Breast epithelium (tissue), 4 donors: Measurements from ENCODE around the gene P2RY11. TPM values are rescaled to one million over a fixed set of nuclear protein-coding genes. Genes with fewer than 3 reads are reported as not detected.
A peak's percentile ranks its signal among the peaks of the same experiment; 100 is the strongest.

Experiments used
- DNase-seq, 2 donors: peaks; one replicate each; pipeline ENCODE4 v3.0.0-alpha.2; 2019; ENCODE audit warnings: low spot score in 2 of 2
- H3K27ac ChIP-seq, 2 donors: fragments of 200-600 bp; sonication (generic) in 1 of 2; one replicate each; pipeline ENCODE4 v1.5.1; 2016 to 2019; ENCODE audit warnings: mild to moderate bottlenecking in 1 of 2
- H3K27me3 ChIP-seq, 2 donors: fragments of 200-600 bp; sonication (generic) in 1 of 2; one replicate each; pipeline versions ENCODE4 v1.5.1 to v1.6.0; 2017 to 2019; ENCODE audit warnings: control low read depth in 1 of 2, mild to moderate bottlenecking in 1 of 2
- H3K36me3 ChIP-seq: fragments of 200-600 bp; one replicate; pipeline ENCODE4 v1.5.1; 2019
- H3K4me1 ChIP-seq, 2 donors: fragments of 200-600 bp; sonication (generic); one replicate each; pipeline ENCODE4 v1.5.1; 2016 to 2019; ENCODE audit warnings: control low read depth in 1 of 2
- H3K4me3 ChIP-seq, 3 donors: fragments of 200-600 bp; sonication (generic); 1 replicate in 2 of 3; 2 replicates in 1 of 3; pipeline ENCODE4 v1.5.1; 2016 to 2019; ENCODE audit warnings: mild to moderate bottlenecking in 3 of 3, moderate library complexity in 2 of 3
- H3K9me3 ChIP-seq, 2 donors: fragments of 200-600 bp; sonication (generic) in 1 of 2; one replicate each; pipeline ENCODE4 v1.5.1; 2016 to 2019; ENCODE audit warnings: control low read depth in 1 of 2
- CTCF ChIP-seq, 3 donors: fragments of 450-650 bp; IDR thresholded peaks; one replicate each; pipeline ENCODE4 v1.5.1; 2016 to 2017; ENCODE audit warnings: antibody characterized with exemption in 3 of 3, mild to moderate bottlenecking in 3 of 3, moderate library complexity in 3 of 3
- POLR2A ChIP-seq: fragments of 450-650 bp; IDR thresholded peaks from one replicate; pipeline ENCODE4 v1.6.1; 2016; ENCODE audit warnings: antibody characterized with exemption, mild to moderate bottlenecking, moderate library complexity
- POLR2AphosphoS5 ChIP-seq, 3 donors: sonication (generic); formaldehyde crosslinking; IDR thresholded peaks; one replicate each; pipeline ENCODE4 v1.6.1; 2017; ENCODE audit warnings: antibody characterized with exemption in 3 of 3
- intact Hi-C: fragments of 100-400 bp; cut with DNase I; formaldehyde crosslinking; loops from one replicate; pipeline ENCODE4 v1.15.1; 2023; ENCODE audit warnings: low total_unique reads
- total RNA-seq, 3 donors: library from RNA; depleted of rRNA; stranded (reverse); fragments of >200 nt; gene quantifications; one replicate each; pipeline ENCODE4 v1.1.0, GENCODE V29; 2016

The P2RY11 gene
- total RNA-seq, 3 donors from 2014 or later, result 4.0 to 7.2 (median 4.3) TPM

DNA sequence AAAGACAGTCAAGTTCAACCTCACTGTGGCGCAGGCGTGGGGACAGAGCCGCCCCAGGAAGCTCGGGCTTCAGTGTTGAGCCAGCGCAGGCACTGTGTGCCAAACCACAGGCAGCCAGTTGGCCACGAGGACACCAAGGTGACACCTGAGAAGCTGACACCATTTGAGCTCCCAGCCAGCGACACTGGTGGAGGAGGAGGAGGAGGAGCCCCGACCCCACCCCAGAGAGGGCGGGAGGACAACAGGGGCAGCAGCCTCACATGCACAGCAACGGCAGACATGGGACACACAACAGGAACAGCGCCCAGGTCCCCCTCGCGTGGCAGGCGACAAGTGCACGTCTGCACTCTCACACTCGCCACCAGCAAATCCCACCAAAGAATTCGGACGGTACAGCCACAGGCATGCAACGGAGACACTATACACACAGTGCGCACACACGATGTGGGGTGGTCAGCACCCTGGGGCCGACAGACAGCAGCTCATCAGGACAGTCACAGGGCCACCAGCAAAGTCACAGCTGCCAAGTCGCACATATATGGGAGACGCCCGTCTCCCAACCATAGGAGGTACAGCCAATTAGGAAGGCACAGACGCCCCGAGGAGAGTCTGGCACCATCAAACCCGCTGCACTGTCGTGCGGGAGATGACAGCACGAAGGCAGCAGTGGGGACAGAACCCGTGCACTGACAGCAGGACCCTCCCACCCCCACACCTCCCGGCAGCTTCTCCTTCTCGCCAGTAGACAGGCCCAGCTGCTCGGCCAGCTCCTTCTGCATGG, 4.8 kb downstream of the P2RY11 start:
- DNase-seq, result peak in 1 of 2 donors; percentile 80
- H3K4me1 ChIP-seq, result peaks cover 4 to 8% of the 10 kb centered on the region in 2 donors
- H3K4me3 ChIP-seq, result peak overlapping the region in 1 of 3 donors; percentile 2
- intact Hi-C loops, result loop anchor here (10.0 kb wide), 1 partner anchor 119 kb away; the partner anchor contains the start of gene S1PR2
- no peaks in the 10 kb centered on the region for H3K27me3 ChIP-seq
- no peaks in the 10 kb centered on the region for H3K36me3 ChIP-seq
- TF ChIP-seq POLR2AphosphoS5 (IDR thresholded peaks at IDR 0.05), result no peak
- no peak for TF ChIP-seq CTCF (IDR thresholded peaks at IDR 0.05)
- no peak for TF ChIP-seq POLR2A
- peak overlapping the region; percentile 35 to 66 for H3K27ac ChIP-seq
- H3K9me3 ChIP-seq, result no peaks in the 10 kb centered on the region

DNA sequence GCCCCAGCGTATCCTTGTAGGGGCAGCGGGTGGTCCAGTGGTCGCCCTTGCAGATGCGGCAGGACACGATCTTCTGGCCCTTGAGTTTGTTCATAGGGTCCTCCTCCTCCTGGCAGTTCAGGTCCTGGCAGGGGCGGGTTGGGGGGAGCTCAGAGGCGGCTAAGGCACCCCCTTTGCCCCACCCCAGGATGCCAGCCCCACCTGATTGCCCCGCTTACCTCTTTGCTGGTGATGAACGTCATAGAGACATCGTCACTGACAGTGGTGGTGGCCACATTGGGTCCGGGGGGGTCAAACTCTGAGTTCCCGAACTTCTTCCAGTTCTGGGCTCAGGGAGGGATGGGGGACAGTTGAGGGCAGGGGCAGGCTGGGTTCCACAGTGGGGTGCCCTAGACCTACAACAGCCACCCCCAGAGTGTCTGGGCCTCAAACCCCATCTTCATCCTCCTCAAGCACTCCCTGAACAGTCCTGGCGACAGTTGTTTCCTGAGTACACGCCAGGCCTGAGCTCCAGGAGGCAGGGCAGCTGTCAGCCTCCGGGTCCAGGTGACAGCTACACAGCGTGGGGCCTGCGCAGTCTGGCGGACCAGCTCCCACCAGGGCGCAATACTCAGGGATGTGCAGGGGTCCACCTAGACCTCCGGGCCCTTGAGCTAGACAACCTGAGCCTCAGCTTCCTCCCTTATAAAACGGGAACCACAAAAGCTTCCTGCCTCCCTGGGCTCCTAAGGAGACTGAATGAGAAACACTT, 5.5 kb downstream of the P2RY11 start:
- Histone ChIP-seq H3K4me3 (no peak overlapping the region), H3K27me3 (no peaks in the 10 kb centered on the region), H3K9me3 (no peaks in the 10 kb centered on the region), H3K27ac (peak overlapping the region in 1 of 2 donors; percentile 35), H3K4me1 (peaks cover 4 to 8% of the 10 kb centered on the region in 2 donors), H3K36me3 (no peaks in the 10 kb centered on the region)
- intact Hi-C loops, result loop anchor here (10.0 kb wide), 1 partner anchor 118 kb away; the partner anchor contains the start of gene S1PR2
- DNase-seq, result no peak
- TF ChIP-seq POLR2A (no peak), CTCF (IDR thresholded peaks at IDR 0.05) (no peak), POLR2AphosphoS5 (IDR thresholded peaks at IDR 0.05) (no peak)

DNA sequence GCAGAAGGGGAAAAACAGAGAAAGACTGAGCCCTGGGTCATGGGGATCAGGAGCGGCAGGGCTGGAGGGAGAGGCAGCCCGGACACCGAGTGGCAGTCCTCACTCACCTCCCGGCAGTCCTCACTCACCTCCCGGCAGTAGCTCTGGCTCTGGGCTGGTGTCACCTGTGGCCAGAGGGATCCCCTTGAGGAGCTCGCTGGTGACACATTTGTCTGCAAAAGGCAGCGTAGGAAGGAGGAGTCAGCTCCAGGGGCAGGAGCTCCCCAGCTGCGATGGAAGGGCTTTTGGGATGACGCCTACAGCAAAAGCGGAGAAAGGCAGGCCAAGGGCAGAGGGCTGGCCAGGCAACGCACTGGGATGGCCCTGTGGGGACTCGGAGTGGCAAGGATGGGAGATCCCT, 7.5 kb downstream of the P2RY11 start:
- no peaks in the 10 kb centered on the region for H3K9me3 ChIP-seq
- no peak for DNase-seq
- peaks cover 4 to 8% of the 10 kb centered on the region in 2 donors for H3K4me1 ChIP-seq
- intact Hi-C loops, result loop anchor here (10.0 kb wide), 1 partner anchor 116 kb away; the partner anchor contains the start of gene S1PR2
- no peaks in the 10 kb centered on the region for H3K27me3 ChIP-seq
- peak overlapping the region in 1 of 2 donors; percentile 84 for H3K27ac ChIP-seq
- H3K36me3 ChIP-seq, result no peaks in the 10 kb centered on the region
- no peak for TF ChIP-seq CTCF (IDR thresholded peaks at IDR 0.05)
- peak overlapping the region; percentile 71 to 98 (median 95) for H3K4me3 ChIP-seq

GRCh38 chr19:10120538-10121189, 9.2 kb downstream of the P2RY11 start:
- H3K36me3 ChIP-seq, result no peaks in the 10 kb centered on the region
- peaks cover 4 to 8% of the 10 kb centered on the region in 2 donors for H3K4me1 ChIP-seq
- TF ChIP-seq POLR2A (no peak), POLR2AphosphoS5 (IDR thresholded peaks at IDR 0.05) (no peak), CTCF (IDR thresholded peaks at IDR 0.05) (no peak)
- peak overlapping the region; percentile 71 to 98 (median 95) for H3K4me3 ChIP-seq
- no peak for DNase-seq
- no peaks in the 10 kb centered on the region for H3K27me3 ChIP-seq
- intact Hi-C loops, result no loop called here
- no peaks in the 10 kb centered on the region for H3K9me3 ChIP-seq
- peak overlapping the region; percentile 25 to 33 for H3K27ac ChIP-seq
